ENCODE measurements around the gene BPIFB3. TPM values are rescaled to one million over a fixed set of nuclear protein-coding genes. Genes with fewer than 3 reads are reported as not detected.
"Not testable (repeated sequence)": the region's sequence is repeated elsewhere in the genome, so short reads cannot be mapped to it uniquely, and the experiment has no call there.

The BPIFB3 gene
- total RNA-seq, 1 donor from 2014 or later = not detected

DNA sequence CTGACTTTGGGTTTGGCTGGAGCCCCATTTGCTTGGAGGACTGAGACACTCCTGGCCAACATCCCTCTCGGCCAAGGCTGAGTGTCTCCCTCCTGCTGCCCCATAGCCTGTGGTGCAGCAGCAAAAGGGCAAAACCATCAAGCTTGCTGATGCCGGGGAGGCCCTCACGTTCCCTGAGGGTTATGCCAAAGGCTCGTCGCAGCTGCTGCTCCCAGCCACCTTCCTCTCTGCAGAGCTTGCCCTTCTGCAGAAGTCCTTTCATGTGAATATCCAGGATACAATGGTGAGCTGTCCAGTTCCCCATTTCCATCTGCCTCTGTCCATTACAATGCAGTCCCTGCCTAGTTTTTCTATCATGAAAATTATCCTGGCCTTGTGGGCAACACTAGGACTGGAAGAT, 16.2 kb upstream of the BPIFB3 start:
- Mint-ChIP-seq H3K4me1 (ENCODE audit: unreplicated experiment) (no peaks in the 10 kb centered on the region), H3K4me3 (no peak overlapping the region), H3K27me3 (peaks cover 52% of the 10 kb centered on the region), H3K27ac (no peak overlapping the region), H3K36me3 (no peaks in the 10 kb centered on the region), H3K9me3 (peaks cover 4% of the 10 kb centered on the region)
- no peak for DNase-seq (ENCODE audit: extremely low spot score, unreplicated experiment)
- TF ChIP-seq, protein P1, sequence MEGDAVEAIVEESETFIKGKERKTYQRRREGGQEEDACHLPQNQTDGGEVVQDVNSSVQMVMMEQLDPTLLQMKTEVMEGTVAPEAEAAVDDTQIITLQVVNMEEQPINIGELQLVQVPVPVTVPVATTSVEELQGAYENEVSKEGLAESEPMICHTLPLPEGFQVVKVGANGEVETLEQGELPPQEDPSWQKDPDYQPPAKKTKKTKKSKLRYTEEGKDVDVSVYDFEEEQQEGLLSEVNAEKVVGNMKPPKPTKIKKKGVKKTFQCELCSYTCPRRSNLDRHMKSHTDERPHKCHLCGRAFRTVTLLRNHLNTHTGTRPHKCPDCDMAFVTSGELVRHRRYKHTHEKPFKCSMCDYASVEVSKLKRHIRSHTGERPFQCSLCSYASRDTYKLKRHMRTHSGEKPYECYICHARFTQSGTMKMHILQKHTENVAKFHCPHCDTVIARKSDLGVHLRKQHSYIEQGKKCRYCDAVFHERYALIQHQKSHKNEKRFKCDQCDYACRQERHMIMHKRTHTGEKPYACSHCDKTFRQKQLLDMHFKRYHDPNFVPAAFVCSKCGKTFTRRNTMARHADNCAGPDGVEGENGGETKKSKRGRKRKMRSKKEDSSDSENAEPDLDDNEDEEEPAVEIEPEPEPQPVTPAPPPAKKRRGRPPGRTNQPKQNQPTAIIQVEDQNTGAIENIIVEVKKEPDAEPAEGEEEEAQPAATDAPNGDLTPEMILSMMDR (conservative IDR thresholded peaks at IDR 0.05) = no peak

DNA sequence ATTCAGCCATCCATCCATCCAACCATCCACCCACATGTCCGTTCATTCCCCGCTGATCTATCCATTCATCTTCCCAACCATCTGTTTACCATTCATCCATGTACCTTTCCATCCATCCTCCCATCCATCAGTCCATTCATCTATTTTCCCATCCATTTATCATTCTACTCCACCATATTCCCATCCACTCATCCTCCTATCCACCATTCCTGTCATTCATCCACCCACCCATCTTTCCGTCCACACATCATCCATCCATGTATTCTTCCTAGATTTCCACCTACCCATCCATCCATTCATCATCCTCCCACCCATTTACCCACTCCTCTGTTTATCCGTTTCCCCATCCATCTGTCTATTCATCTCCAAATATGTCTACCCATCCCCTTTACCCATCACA, 15.5 kb upstream of the BPIFB3 start:
- Mint-ChIP-seq H3K4me1 (ENCODE audit: unreplicated experiment) (no peaks in the 10 kb centered on the region), H3K27me3 (peaks cover 46% of the 10 kb centered on the region), H3K27ac (no peak overlapping the region), H3K36me3 (no peaks in the 10 kb centered on the region), H3K9me3 (peaks cover 2% of the 10 kb centered on the region), H3K4me3 (no peak overlapping the region)
- TF ChIP-seq, protein P1 (conservative IDR thresholded peaks at IDR 0.05) = no peak
- no peak for DNase-seq (ENCODE audit: extremely low spot score, unreplicated experiment)

DNA sequence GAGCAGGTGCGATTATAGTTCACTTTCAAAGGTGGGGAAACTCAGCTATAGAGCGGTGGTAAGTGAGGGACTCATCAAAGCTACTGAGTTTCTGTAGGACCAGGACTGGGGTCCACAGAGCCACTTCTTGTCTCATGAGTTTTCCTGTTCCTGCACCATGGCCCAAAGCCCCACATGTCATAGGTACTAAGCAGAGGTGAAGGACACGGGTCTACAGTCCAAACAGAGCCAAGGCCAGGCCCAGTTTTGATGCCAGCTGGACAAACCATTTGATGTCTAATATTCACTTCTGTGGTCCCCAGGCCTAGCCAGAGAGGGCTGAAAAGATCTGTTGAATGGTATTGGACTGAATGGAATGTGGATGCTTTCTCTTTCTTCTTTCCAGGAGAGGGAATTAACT, 11.3 kb upstream of the BPIFB3 start:
- no peak for DNase-seq (ENCODE audit: extremely low spot score, unreplicated experiment)

DNA sequence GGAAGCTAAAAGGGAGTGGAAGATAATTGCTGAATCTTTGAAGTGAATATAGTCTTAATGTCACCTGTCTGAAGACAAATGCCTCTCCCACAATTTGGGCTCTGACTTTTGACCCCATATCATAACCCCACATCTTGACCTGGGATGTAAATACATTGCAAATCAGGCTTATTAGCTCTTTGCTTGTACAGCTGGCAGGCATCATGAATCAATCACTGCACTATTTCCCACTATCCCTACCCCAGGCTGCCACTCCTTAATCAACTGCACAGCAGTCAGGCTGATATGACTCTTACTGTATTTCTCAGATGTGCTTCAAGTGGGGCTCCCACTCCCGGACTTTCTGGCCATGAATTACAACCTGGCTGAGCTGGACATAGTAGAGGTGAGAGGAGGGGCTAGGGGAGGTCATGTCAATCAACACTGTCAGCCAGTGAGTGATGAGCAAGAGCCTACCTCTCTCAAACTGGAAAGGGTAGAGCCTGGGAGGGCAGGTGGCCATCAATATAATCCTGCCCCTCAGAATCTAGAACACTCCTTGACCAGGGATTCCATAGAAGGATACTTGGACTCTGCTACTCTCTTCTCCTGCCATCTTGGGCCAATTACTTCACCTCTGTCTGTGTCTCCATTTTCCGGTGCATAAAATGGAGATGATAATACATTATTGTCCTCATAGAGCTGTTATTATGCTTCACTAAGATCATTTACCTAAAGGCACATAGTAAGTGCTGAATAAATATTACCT, 10.5 kb upstream of the BPIFB3 start:
- H3K36me3 Mint-ChIP-seq = no peaks in the 10 kb centered on the region
- peaks cover 24% of the 10 kb centered on the region for H3K27me3 Mint-ChIP-seq
- peaks cover 15% of the 10 kb centered on the region for H3K9me3 Mint-ChIP-seq
- TF ChIP-seq, protein P1 (conservative IDR thresholded peaks at IDR 0.05) = no peak
- no peak overlapping the region for H3K27ac Mint-ChIP-seq
- DNase-seq (ENCODE audit: extremely low spot score, unreplicated experiment) = no peak
- H3K4me1 Mint-ChIP-seq (ENCODE audit: unreplicated experiment) = no peaks in the 10 kb centered on the region
- H3K4me3 Mint-ChIP-seq = no peak overlapping the region

More for the DNA sequence above, 11.3 kb upstream of the BPIFB3 start:
- Mint-ChIP-seq H3K4me1 (ENCODE audit: unreplicated experiment) (no peaks in the 10 kb centered on the region), H3K27me3 (peaks cover 30% of the 10 kb centered on the region), H3K4me3 (no peak overlapping the region), H3K27ac (no peak overlapping the region), H3K9me3 (peaks cover 15% of the 10 kb centered on the region), H3K36me3 (no peaks in the 10 kb centered on the region)
- TF ChIP-seq, protein P1 (conservative IDR thresholded peaks at IDR 0.05) = no peak

DNA sequence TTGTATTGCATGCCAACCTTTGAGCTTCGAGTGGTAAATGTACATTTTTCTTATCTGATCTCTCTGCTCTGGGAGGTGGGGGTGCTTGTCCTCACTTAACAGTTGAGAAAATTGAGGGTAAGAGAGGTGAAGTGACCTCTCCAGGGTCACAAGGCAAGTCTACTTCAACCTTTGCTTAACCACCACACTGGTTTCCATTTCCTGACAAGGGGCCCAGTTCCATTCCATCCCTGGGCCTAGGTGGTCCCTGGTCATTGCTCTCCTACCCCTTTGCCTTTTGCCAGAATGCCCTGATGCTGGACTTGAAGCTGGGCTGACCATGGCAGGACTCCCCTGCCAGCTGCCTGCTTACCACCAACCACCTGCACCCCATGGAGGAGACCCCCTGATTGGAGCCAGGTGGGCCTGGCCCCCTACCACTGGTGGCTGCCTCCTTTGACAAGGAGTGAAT, 9.9 kb upstream of the BPIFB3 start:
- no peaks in the 10 kb centered on the region for H3K36me3 Mint-ChIP-seq
- peaks cover 18% of the 10 kb centered on the region for H3K27me3 Mint-ChIP-seq
- H3K4me3 Mint-ChIP-seq = no peak overlapping the region
- H3K9me3 Mint-ChIP-seq = peaks cover 15% of the 10 kb centered on the region
- TF ChIP-seq, protein P1 (conservative IDR thresholded peaks at IDR 0.05) = no peak
- no peak overlapping the region for H3K27ac Mint-ChIP-seq
- no peak for DNase-seq (ENCODE audit: extremely low spot score, unreplicated experiment)
- no peaks in the 10 kb centered on the region for H3K4me1 Mint-ChIP-seq (ENCODE audit: unreplicated experiment)

DNA sequence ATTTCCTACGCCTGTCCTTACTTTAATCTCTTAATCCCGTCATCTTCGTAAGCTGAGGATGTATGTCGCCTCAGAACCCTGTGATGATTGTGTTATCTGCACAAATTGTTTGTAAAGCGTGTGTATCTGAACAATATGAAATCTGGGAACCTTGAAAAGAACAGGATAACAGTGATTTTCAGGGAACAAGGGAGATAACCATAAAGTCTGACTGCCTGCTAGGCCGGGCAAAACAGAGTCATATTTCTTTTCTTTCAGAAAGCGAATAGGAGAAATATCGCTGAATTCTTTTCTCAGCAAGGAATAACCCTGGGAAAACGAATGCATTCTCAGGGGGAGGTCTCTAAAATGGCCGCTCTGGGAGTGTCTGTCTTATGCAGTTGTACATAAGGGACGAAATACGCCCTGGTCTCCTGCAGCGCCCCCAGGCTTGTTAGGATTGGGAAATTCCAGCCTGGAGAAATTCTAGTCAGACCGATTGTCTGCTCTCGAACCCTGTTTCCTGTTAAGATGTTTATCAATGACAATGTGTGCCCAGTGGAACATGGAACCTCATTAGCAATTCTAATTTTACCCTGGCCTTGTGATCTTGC, 8.5 kb upstream of the BPIFB3 start:
- H3K27ac Mint-ChIP-seq; H3K4me1 Mint-ChIP-seq (ENCODE audit: unreplicated experiment); H3K36me3 Mint-ChIP-seq: not testable (repeated sequence)

More for the DNA sequence above, 8.5 kb upstream of the BPIFB3 start:
- H3K27me3 Mint-ChIP-seq; H3K4me3 Mint-ChIP-seq; DNase-seq (ENCODE audit: extremely low spot score, unreplicated experiment): not testable (repeated sequence)
- H3K9me3 Mint-ChIP-seq = peaks cover 15% of the 10 kb centered on the region
